BE2C (cell line): ENCODE results near the gene ARVCF.
A peak's percentile ranks its signal among the peaks of the same experiment; 100 is the strongest.

Experiments
- DNase-seq: peaks from one replicate; pipeline ENCODE4 v3.0.0-alpha.2; 2020
- H3K27me3 ChIP-seq: fragments of 250-450 bp; sonication (Bioruptor Pico); 2 replicates; pipeline ENCODE4 v1.5.1; 2020; ENCODE audit warnings: mild to moderate bottlenecking
- H3K36me3 ChIP-seq: fragments of 250-450 bp; sonication (Bioruptor Pico); 2 replicates; pipeline ENCODE4 v1.5.1; 2020; ENCODE audit warnings: mild to moderate bottlenecking
- H3K4me1 ChIP-seq: fragments of 250-450 bp; sonication (Bioruptor Pico); 2 replicates; pipeline ENCODE4 v1.5.1; 2020
- H3K4me3 ChIP-seq: 2 replicates; pipeline ENCODE4 v1.5.1; 2011; ENCODE audit warnings: low read depth, low read length
- H3K9me3 ChIP-seq: fragments of 250-450 bp; sonication (Bioruptor Pico); 2 replicates; pipeline ENCODE4 v1.5.1; 2020
- TF ChIP-seq, protein P1 (sequence below): IDR thresholded peaks from 2 replicates; pipeline ENCODE4 v1.5.1; 2012; ENCODE audit warnings: mild to moderate bottlenecking, low read depth, low read length

The ARVCF gene

DNA sequence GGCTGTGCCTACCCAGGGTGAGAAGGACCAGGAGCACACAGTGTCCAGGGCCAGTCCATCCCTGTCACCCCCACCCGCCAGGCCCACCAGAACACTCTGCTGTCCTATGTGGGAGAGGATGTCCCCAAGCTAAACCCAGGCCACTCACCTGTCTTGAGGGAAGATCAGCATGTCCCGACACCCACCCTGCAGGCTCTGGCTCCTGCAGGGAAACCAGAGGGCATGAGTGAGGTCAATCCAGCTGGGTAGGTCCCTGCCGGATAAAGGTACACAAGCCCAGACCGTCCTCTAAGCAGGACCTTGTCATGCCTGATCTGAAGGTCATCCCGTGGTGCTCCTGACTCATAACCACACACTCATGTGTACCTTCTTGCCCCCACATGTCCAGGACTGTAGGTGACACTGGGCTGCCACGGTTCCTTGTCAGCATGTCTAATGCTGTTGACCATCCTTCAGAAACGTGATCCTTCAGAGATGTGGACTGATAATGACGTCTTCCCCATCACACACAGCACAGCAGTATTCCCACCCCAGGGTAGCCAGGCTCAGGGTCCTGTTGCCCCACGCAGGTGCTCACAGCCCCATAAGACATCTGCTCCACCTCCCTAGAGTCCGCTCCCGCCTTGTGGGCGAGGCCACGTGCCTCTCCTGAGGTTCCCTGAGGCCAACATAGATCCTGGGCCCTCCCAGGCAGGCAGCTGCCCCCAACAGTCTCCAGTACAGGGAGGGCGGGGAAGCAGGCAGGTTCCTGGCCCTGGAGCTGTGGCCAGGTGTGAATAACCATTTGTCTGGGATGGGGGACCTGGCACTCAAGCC is 6.1 kb downstream of the ARVCF start:
- TF ChIP-seq, protein P1, sequence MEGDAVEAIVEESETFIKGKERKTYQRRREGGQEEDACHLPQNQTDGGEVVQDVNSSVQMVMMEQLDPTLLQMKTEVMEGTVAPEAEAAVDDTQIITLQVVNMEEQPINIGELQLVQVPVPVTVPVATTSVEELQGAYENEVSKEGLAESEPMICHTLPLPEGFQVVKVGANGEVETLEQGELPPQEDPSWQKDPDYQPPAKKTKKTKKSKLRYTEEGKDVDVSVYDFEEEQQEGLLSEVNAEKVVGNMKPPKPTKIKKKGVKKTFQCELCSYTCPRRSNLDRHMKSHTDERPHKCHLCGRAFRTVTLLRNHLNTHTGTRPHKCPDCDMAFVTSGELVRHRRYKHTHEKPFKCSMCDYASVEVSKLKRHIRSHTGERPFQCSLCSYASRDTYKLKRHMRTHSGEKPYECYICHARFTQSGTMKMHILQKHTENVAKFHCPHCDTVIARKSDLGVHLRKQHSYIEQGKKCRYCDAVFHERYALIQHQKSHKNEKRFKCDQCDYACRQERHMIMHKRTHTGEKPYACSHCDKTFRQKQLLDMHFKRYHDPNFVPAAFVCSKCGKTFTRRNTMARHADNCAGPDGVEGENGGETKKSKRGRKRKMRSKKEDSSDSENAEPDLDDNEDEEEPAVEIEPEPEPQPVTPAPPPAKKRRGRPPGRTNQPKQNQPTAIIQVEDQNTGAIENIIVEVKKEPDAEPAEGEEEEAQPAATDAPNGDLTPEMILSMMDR: no peak
- H3K36me3 ChIP-seq: peaks cover 7% of the 10 kb centered on the region
- H3K4me3 ChIP-seq: no peak overlapping the region
- DNase-seq: peak; percentile 16
- H3K27me3 ChIP-seq: no peaks in the 10 kb centered on the region
- H3K4me1 ChIP-seq: peaks cover 68% of the 10 kb centered on the region
- no peaks in the 10 kb centered on the region for H3K9me3 ChIP-seq

DNA sequence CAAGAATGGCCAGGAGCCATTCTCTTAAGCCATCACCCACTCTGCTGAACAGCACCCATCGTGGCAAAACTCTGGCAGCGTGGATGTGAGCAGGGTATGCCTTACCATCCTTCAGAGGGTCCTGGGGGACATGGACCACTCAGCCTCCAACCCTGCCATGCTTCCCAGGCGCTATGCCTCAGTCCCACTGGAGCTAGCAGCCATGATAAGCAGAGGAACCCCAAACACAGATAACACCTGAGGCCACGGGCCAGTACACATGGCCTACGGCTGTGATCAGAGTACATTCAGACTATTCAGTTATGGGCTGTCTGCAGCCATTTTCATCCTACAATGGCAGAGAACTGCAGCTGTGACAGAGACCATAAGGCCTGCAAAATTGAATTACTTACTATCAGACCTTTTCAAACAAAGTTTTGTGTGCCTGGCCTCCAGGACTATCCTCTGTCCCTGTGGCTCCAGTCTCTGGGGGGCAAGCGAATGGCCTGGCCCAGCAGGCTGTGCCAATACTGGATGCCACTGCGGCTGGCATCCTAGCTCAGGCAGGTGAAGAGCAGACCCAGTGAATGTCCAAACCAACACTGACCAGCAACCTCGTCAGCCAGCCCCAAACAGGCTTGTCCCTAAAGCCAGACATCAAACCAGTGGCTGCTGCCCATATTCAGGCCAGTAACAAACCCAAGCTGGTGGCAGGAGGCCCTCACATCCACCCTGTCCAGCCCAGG is 6.9 kb downstream of the ARVCF start:
- Histone ChIP-seq H3K4me3 (no peak overlapping the region; the same call in 1 of the 2 replicates), H3K9me3 (no peaks in the 10 kb centered on the region), H3K27me3 (no peaks in the 10 kb centered on the region), H3K36me3 (peaks cover 13% of the 10 kb centered on the region), H3K4me1 (peaks cover 64% of the 10 kb centered on the region)
- TF ChIP-seq, protein P1: no peak
- peak; percentile 88 for DNase-seq

DNA sequence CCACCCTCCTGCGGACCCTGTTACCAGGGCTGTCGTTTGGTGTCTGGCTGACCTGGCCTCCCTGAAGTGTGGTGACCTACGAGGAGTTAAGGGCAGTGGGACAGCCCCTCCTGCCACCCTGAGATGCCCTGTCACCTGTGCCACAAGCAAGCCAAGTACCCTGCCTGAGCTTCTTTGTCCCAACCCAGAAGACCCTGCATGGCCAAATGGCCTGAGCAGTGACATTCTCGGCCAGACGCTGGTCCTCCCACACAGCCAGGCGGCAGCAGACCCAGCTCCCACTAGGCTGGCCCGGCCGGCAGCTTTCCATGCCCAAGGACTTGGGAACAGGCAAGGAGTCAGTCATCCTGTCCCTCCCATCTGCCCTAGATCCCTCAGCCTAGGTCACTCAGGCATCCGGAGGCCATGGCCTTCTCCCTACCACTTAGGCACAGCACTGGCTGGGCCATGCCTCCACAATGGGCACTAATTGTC is 7.6 kb downstream of the ARVCF start:
- peak; percentile 62 for DNase-seq
- H3K4me1 ChIP-seq: peaks cover 64% of the 10 kb centered on the region
- H3K9me3 ChIP-seq: no peaks in the 10 kb centered on the region
- no peaks in the 10 kb centered on the region for H3K27me3 ChIP-seq
- no peak overlapping the region for H3K4me3 ChIP-seq
- peaks cover 16% of the 10 kb centered on the region for H3K36me3 ChIP-seq
- TF ChIP-seq, protein P1: peak; percentile 25

DNA sequence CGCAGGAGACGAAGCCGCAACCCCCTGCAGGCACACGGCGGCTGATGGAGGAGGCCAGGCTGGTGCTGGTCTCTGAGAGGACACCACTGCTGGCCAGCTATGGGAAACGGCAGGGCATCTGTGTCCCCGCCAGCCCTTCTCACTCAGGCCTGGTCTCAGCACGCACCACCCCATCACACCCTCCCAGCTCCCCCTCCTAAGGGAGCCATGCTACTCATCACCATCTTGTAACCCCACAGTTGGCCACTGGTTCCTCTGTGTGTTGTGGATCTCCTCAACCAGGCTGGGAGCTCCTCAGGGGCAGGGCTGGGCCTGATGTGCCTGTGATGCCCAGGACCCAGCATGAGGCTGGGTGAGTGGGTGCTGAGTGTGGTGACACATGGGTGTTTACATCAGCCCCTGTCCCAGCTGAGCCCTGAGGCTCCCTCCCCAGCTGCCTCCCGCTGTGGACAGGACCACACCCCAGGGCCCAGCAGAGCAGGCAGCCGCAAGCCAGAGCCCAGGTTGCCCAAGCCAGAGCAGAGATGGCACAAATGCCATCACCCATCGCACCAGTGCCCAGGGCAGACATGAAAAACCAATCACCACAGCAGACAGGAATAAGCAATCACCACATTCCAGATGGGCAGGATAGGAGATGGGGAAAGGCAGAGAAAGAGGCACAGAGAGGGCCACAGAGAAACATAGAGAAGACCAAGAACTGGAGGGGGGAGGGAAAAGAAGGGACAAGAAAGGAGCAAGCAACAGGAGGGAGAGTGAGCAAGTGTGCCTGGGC is 8.2 kb downstream of the ARVCF start:
- H3K27me3 ChIP-seq: no peaks in the 10 kb centered on the region
- peaks cover 60% of the 10 kb centered on the region for H3K4me1 ChIP-seq
- H3K9me3 ChIP-seq: no peaks in the 10 kb centered on the region
- TF ChIP-seq, protein P1: no peak
- no peak overlapping the region for H3K4me3 ChIP-seq
- peaks cover 16% of the 10 kb centered on the region for H3K36me3 ChIP-seq
- DNase-seq: peak; percentile 23

DNA sequence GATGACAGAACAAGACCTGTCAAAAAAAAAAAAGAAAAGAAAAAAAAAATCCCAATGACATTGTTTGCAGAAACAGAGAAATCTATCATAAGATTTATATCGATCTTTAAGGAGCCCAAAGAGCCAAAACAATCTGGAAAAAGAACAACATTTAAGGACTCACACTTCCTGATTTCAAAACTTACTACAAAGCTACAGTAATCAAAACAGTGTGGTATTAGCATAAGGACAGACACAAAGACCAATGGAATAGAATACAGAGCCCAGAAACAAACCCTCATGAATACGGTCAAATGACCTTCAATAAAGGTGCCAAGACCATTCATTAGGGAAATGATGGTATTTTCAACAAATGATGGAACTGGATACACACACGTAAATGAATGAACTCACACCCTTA is 12.2 kb downstream of the ARVCF start:
- Histone ChIP-seq H3K4me1 (peaks cover 45% of the 10 kb centered on the region), H3K27me3 (no peaks in the 10 kb centered on the region), H3K36me3 (peaks cover 25% of the 10 kb centered on the region), H3K9me3 (no peaks in the 10 kb centered on the region; the same call in 1 of the 2 replicates), H3K4me3 (no peak overlapping the region)
- no peak for DNase-seq
- TF ChIP-seq, protein P1: no peak
